Natural killer cell treated with Interleukin-12 subunit alpha and Interleukin-12 subunit beta and Interleukin-15 and Interleukin-18, amount 100 ng/mL, for 72 hours (primary cell): Measurements from ENCODE around the gene CYP4F8. TPM values are rescaled to one million over a fixed set of nuclear protein-coding genes. Genes with fewer than 3 reads are reported as not detected.
"Not testable (repeated sequence)": the region's sequence is repeated elsewhere in the genome, so short reads cannot be mapped to it uniquely, and the experiment has no call there.

ENCODE experiments used
- ATAC-seq, 2 donors: fragments of 150-1000 bp; cut with Tn5 transposase in 1 of 2; sonication (Bioruptor Pico), chemical (Tn5 transposase) in 1 of 2; 2 replicates each; pipeline ENCODE4 v1.10.0; 2021
- DNase-seq: peaks from one replicate; pipeline ENCODE4 v3.0.0; 2022; ENCODE audit warnings: low spot score
- H3K27ac Mint-ChIP-seq, 2 donors: 1 replicate in 1 of 2; 2 replicates in 1 of 2; pipeline ENCODE4 v1.8.0; 2022; ENCODE audit warnings: mixed read lengths in 2 of 2, mild to moderate bottlenecking in 1 of 2, moderate library complexity in 1 of 2
- H3K27me3 Mint-ChIP-seq, 2 donors: 1 replicate in 1 of 2; 2 replicates in 1 of 2; pipeline ENCODE4 v1.8.0; 2022; ENCODE audit warnings: mixed read lengths in 2 of 2
- H3K36me3 Mint-ChIP-seq: one replicate; pipeline ENCODE4 v1.8.0; 2022; ENCODE audit warnings: mixed read lengths
- H3K4me1 Mint-ChIP-seq, 2 donors: 1 replicate in 1 of 2; 2 replicates in 1 of 2; pipeline ENCODE4 v1.8.0; 2022; ENCODE audit warnings: low read depth in 2 of 2, mixed read lengths in 2 of 2, mild to moderate bottlenecking in 1 of 2
- H3K4me3 Mint-ChIP-seq: one replicate; pipeline ENCODE4 v1.8.0; 2022; ENCODE audit warnings: mixed read lengths
- H3K9me3 Mint-ChIP-seq: 2 replicates; pipeline ENCODE4 v1.8.0; 2022; ENCODE audit warnings: mixed read lengths
- total RNA-seq, 2 donors: library from RNA; stranded (reverse); gene quantifications; one replicate each; pipeline ENCODE4 v1.2.3, GENCODE V29; 2022

The CYP4F8 gene
- total RNA-seq, 2 donors from 2014 or later, result not detected

DNA sequence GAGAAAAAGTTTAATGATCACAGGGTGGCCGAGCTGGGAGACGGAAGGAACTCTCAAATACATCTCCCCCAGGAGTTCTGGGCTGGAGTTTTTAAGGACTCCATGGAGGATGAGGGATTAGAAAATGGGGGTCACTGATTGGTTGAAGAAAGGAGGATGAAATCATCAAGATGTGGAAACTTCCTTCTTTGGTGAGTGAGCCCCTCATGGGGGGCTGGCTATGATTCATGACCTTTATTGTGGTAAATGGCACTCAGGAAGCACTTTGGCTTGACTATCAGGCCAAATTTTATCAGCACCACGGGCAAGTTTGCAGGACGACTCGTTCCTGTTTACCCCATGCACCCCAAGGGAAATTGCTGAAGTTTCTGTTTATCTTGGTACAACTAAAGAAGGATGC lies 22.5 kb upstream of the CYP4F8 start:
- peaks cover 30 to 46% of the 10 kb centered on the region in 2 donors for H3K27me3 Mint-ChIP-seq
- DNase-seq, H3K4me3 Mint-ChIP-seq, H3K9me3 Mint-ChIP-seq, H3K27ac Mint-ChIP-seq, ATAC-seq, H3K4me1 Mint-ChIP-seq: not testable (repeated sequence)
- H3K36me3 Mint-ChIP-seq, result peaks cover 14% of the 10 kb centered on the region

DNA sequence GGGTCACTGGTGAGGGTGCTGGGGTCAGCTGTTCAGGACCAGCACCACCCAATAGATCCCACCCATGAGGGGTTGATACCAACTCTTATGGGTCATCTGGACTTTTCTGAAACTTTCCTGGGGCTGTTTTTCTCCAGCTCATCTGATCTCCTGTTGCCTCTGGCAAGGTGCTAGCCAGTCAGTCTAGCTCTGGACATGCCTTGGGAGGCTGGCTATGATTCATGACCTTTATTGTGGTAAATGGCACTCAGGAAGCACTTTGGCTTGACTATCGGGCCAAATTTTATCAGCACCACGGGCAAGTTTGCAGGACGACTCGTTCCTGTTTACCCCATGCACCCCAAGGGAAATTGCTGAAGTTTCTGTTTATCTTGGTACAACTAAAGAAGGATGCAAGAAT lies 21.3 kb upstream of the CYP4F8 start:
- Mint-ChIP-seq H3K36me3 (peaks cover 14% of the 10 kb centered on the region), H3K27me3 (peaks cover 21 to 41% of the 10 kb centered on the region in 2 donors)
- not testable (repeated sequence) for ATAC-seq, H3K4me3 Mint-ChIP-seq, H3K4me1 Mint-ChIP-seq, DNase-seq, H3K9me3 Mint-ChIP-seq, H3K27ac Mint-ChIP-seq

DNA sequence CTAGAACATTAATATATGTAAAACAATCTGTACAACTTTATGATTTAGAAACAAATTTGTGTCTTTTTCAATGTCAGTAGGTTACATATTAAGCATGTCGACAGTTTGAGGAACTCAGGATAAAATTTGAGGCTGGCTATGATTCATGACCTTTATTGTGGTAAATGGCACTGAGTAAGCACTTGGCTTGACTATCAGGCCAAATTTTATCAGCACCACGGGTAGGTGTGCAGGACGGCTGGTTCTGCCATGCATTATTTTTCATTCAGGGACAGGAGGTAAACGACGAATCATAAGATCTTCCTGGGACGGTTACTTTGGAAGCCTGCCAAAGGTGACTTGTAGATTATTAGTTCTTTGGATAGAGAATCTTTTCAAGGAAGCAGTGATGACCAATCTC lies 19.9 kb upstream of the CYP4F8 start:
- Mint-ChIP-seq H3K4me1 (no peaks in the 10 kb centered on the region), H3K4me3 (no peak overlapping the region)

DNA sequence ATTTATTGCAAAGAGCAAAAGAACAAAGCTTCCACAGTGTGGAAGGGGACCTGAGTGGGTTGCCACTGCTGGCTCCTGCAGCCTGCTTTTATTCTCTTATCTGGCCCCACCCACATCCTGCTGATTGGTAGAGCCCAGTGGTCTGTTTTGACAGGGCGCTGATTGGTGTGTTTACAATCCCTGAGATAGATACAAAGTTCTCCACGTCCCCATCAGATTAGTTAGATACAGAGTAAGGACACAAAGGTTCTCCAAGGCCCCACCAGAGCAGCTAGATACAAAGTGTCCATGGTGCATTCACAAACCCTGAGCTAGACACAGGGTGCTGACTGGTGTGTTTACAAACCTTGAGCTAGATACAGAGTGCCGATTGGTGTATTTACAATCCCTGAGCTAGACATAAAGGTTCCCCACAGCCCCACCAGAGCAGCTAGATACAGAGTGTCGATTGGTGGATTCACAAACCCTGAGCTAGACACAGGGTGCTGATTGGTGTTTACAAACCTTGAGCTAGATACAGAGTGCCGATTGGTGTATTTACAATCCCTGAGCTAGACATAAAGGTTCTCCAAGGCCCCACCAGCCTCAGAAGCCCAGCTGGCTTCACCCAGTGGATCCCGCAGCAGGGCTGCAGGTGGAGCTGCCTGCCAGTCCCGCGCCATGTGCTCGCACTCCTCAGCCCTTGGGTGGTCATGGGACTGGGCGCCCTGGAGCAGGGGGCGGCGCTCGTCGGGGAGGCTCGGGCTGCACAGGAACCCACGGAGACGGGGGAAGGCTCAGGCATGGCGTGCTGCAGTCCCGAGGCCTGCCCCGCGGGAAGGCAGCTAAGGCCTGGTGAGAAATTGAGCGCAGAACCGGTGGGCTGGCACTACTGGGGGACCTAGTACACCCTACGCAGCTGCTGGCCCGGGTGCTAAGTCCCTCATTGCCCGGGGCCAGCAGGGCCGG lies 6.8 kb upstream of the CYP4F8 start:
- ATAC-seq, H3K4me3 Mint-ChIP-seq, H3K27ac Mint-ChIP-seq, DNase-seq, H3K27me3 Mint-ChIP-seq, H3K4me1 Mint-ChIP-seq, H3K9me3 Mint-ChIP-seq, H3K36me3 Mint-ChIP-seq: not testable (repeated sequence)

More for the DNA sequence above, 19.9 kb upstream of the CYP4F8 start:
- H3K27me3 Mint-ChIP-seq, result peaks cover 21 to 41% of the 10 kb centered on the region in 2 donors
- ATAC-seq (no peak), DNase-seq (no peak)
- H3K36me3 Mint-ChIP-seq, result peaks cover 14% of the 10 kb centered on the region
- H3K27ac Mint-ChIP-seq, result no peak overlapping the region
- peaks cover 5% of the 10 kb centered on the region for H3K9me3 Mint-ChIP-seq

DNA sequence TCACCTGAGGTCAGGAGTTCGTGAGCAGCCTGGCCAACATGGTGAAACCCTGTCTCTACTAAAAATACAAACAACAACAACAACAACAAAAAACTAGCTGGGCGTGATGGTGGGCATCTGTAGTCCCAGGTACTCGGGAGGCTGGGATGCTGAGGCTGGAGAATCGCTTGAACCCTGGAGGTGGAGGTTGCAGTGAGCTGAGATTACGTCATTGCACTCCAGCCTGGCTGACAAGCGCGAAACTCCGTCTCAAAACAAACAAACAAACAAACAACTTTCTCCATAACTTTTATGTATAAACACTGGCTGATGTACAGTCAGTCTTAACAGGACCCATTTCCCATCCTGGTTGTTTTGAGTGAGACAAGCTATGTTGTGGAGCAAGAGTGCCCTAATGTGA lies 5.8 kb upstream of the CYP4F8 start:
- no peak for ATAC-seq

GRCh38 chr19:15612342-15612741 lies 2.7 kb upstream of the CYP4F8 start:
- Mint-ChIP-seq H3K4me1 (peaks cover 5 to 7% of the 10 kb centered on the region in 2 donors), H3K4me3 (no peak overlapping the region), H3K27me3 (peaks cover 10 to 18% of the 10 kb centered on the region in 2 donors), H3K36me3 (no peaks in the 10 kb centered on the region), H3K9me3 (peaks cover 5% of the 10 kb centered on the region), H3K27ac (no peak overlapping the region)
- ATAC-seq, result no peak
- DNase-seq, result no peak

More for the DNA sequence above, 5.8 kb upstream of the CYP4F8 start:
- no peaks in the 10 kb centered on the region for H3K9me3 Mint-ChIP-seq
- no peaks in the 10 kb centered on the region for H3K4me1 Mint-ChIP-seq
- H3K36me3 Mint-ChIP-seq, result no peaks in the 10 kb centered on the region
- no peak for DNase-seq
- H3K4me3 Mint-ChIP-seq, result no peak overlapping the region
- peaks cover 2 to 8% of the 10 kb centered on the region in 2 donors for H3K27me3 Mint-ChIP-seq
- no peak overlapping the region for H3K27ac Mint-ChIP-seq

DNA sequence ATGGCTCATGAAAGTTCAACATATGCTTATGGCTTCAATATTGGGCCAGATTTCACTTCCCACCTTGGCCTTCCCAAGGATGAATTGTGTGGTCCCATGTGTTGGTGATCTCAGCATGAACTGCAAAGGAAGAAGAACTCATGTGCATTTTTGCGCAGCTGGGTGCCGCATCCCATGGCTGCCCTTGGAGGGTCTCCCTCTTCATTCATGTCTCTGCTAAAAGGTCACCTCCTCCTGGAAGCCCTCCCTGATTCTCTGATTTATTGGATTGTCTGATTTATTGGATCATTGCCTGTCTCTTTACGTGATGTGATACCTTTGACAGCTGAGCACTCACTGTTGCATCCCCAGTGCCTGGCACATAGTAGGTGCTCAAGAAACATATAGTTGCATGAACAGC lies 1.7 kb upstream of the CYP4F8 start:
- H3K9me3 Mint-ChIP-seq, result peaks cover 5% of the 10 kb centered on the region
- peaks cover 16 to 18% of the 10 kb centered on the region in 2 donors for H3K27me3 Mint-ChIP-seq
- no peak for ATAC-seq
- H3K4me3 Mint-ChIP-seq, result no peak overlapping the region
- no peaks in the 10 kb centered on the region for H3K36me3 Mint-ChIP-seq
- H3K27ac Mint-ChIP-seq, result no peak overlapping the region
- H3K4me1 Mint-ChIP-seq, result peaks cover 5 to 7% of the 10 kb centered on the region in 2 donors
- no peak for DNase-seq

GRCh38 chr19:15615526-15615925 lies 508 bp downstream of the CYP4F8 start:
- Mint-ChIP-seq H3K27me3 (peaks cover 18 to 26% of the 10 kb centered on the region in 2 donors), H3K4me1 (peaks cover 5 to 7% of the 10 kb centered on the region in 2 donors), H3K27ac (no peak overlapping the region), H3K4me3 (no peak overlapping the region), H3K9me3 (peaks cover 5% of the 10 kb centered on the region), H3K36me3 (no peaks in the 10 kb centered on the region)
- no peak for DNase-seq
- no peak for ATAC-seq

DNA sequence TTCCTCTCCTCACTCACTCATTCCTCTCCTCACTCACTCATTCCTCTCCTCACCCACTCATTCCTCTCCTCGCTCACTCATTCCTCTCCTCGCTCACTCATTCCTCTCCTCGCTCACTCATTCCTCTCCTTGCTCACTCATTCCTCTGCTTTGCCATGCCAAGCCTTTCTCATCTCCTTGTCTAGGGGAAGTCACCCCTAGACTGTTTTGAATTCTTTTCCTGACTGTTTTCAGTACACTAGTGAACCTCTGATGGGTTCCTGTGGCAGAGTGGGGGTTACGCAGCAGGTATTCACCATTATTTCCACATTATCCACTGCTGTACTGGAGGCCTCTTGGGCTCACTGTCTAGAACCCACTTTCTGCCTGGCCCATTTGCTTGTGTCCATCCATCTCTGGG lies 1.2 kb downstream of the CYP4F8 start:
- no peak for DNase-seq
- Mint-ChIP-seq H3K9me3 (peaks cover 5% of the 10 kb centered on the region), H3K27me3 (peaks cover 18 to 26% of the 10 kb centered on the region in 2 donors), H3K27ac (no peak overlapping the region), H3K36me3 (no peaks in the 10 kb centered on the region), H3K4me3 (no peak overlapping the region), H3K4me1 (peaks cover 5 to 7% of the 10 kb centered on the region in 2 donors)
- no peak for ATAC-seq

GRCh38 chr19:15616627-15617270 lies 1.7 kb downstream of the CYP4F8 start:
- Mint-ChIP-seq H3K4me1 (peaks cover 5 to 7% of the 10 kb centered on the region in 2 donors), H3K27ac (no peak overlapping the region), H3K9me3 (peaks cover 5% of the 10 kb centered on the region), H3K4me3 (no peak overlapping the region), H3K36me3 (no peaks in the 10 kb centered on the region), H3K27me3 (peaks cover 20 to 26% of the 10 kb centered on the region in 2 donors)
- ATAC-seq (no peak), DNase-seq (no peak)

DNA sequence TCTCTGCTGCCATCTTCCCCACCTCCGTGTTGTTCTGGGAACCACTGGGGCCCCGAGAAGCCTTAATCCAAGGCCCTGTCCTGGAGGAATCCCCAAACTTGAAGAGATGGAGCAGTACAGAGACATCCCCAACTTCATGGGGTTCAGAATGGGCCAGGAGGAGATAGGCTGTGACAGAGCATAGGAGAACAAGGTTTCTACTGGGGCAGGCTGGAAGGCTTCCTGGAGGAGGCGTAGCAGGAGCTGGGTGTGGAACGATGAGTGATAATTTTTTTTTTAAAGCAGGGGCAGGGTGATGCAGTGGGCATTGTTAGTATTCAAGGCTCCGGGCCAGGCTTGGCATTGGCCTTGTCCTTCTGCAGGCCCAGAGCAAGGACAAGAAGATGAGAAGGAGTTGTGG lies 3.3 kb downstream of the CYP4F8 start:
- DNase-seq (no peak), ATAC-seq (no peak)
- H3K36me3 Mint-ChIP-seq, result no peaks in the 10 kb centered on the region
- H3K27ac Mint-ChIP-seq, result no peak overlapping the region
- H3K4me3 Mint-ChIP-seq, result no peak overlapping the region
- H3K4me1 Mint-ChIP-seq, result peaks cover 5 to 7% of the 10 kb centered on the region in 2 donors
- H3K27me3 Mint-ChIP-seq, result peaks cover 26 to 27% of the 10 kb centered on the region in 2 donors
- H3K9me3 Mint-ChIP-seq, result peaks cover 5% of the 10 kb centered on the region

GRCh38 chr19:15621801-15622200 lies 6.8 kb downstream of the CYP4F8 start:
- H3K27me3 Mint-ChIP-seq, result peaks cover 24 to 28% of the 10 kb centered on the region in 2 donors
- H3K4me3 Mint-ChIP-seq, result no peak overlapping the region
- H3K36me3 Mint-ChIP-seq, result no peaks in the 10 kb centered on the region
- H3K4me1 Mint-ChIP-seq, result no peaks in the 10 kb centered on the region
- no peak overlapping the region for H3K27ac Mint-ChIP-seq
- no peaks in the 10 kb centered on the region for H3K9me3 Mint-ChIP-seq
- ATAC-seq (no peak), DNase-seq (no peak)

- no peaks in the 10 kb centered on the region for H3K36me3 Mint-ChIP-seq
- no peak overlapping the region for H3K27ac Mint-ChIP-seq
- no peak for DNase-seq
- H3K4me1 Mint-ChIP-seq, result no peaks in the 10 kb centered on the region
- peaks cover 21 to 28% of the 10 kb centered on the region in 2 donors for H3K27me3 Mint-ChIP-seq
- no peak for ATAC-seq
- H3K9me3 Mint-ChIP-seq, result no peaks in the 10 kb centered on the region
- no peak overlapping the region for H3K4me3 Mint-ChIP-seq
Measured at GRCh38 chr19:15622991-15623390, 8.0 kb downstream of the CYP4F8 start.

DNA sequence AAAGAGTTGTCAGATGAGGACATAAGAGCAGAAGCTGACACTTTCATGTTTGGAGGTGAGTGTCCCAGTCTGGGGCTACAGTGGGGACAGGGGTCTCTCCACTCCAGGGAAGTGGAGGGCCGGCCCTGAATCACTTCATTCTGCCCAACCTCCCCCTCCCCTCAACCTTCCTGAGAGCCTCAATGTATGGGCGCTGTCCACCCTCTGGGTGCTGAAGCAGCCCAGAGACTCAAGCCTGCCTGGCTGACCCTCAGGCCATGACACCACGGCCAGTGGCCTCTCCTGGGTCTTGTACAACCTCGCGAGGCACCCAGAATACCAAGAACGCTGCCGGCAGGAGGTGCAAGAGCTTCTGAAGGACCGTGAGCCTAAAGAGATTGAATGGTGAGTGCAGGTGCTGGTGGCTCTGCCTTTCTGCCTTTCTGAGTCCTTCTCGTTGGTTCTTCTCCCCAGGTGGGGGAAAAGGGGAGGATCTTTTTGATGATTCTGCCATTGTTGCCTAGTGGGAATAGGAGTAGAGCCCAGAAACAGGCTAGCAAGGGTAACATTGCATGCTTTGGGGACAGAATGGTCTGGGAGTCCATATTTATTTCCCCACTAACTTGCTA lies 8.8 kb downstream of the CYP4F8 start:
- no peaks in the 10 kb centered on the region for H3K9me3 Mint-ChIP-seq
- no peak for ATAC-seq
- H3K4me1 Mint-ChIP-seq, result no peaks in the 10 kb centered on the region
- no peaks in the 10 kb centered on the region for H3K36me3 Mint-ChIP-seq
- H3K27ac Mint-ChIP-seq, result no peak overlapping the region
- H3K4me3 Mint-ChIP-seq, result no peak overlapping the region
- H3K27me3 Mint-ChIP-seq, result peaks cover 19 to 28% of the 10 kb centered on the region in 2 donors
- DNase-seq, result no peak
